HepG2 (cell line): Measurements from ENCODE around the gene MCAT. TPM values are rescaled to one million over a fixed set of nuclear protein-coding genes. Genes with fewer than 3 reads are reported as not detected.

ENCODE experiments used
- ELF3 ChIP-seq: IDR thresholded peaks from 2 replicates; pipeline ENCODE4 v1.6.1; 2016; ENCODE audit warnings: missing genetic modification reagents, missing compliant biosample characterization
- GMEB1 ChIP-seq: sonication (generic); formaldehyde crosslinking; IDR thresholded peaks from 2 replicates; pipeline ENCODE4 v1.5.1; 2020; ENCODE audit warnings: missing genetic modification reagents, mild to moderate bottlenecking, borderline replicate concordance
- GRHL1 ChIP-seq: sonication (generic); formaldehyde crosslinking; conservative IDR thresholded peaks from 2 replicates; pipeline ENCODE4 v1.8.0; 2022; ENCODE audit warnings: missing genetic modification reagents
- HDAC1 ChIP-seq: sonication (generic); formaldehyde crosslinking; IDR thresholded peaks from 2 replicates; pipeline ENCODE4 v1.5.1; 2020; ENCODE audit warnings: mild to moderate bottlenecking, missing genetic modification reagents
- KDM6A ChIP-seq: IDR thresholded peaks from 2 replicates; pipeline ENCODE4 v1.6.1; 2016; ENCODE audit warnings: low read depth
- MEIS1 ChIP-seq: sonication (generic); formaldehyde crosslinking; IDR thresholded peaks from 2 replicates; pipeline ENCODE4 v1.9.0; 2021; ENCODE audit warnings: mild to moderate bottlenecking, missing genetic modification reagents, moderate library complexity, borderline replicate concordance
- MLXIP ChIP-seq: sonication (generic); formaldehyde crosslinking; IDR thresholded peaks from 2 replicates; pipeline ENCODE4 v1.9.0; 2021; ENCODE audit warnings: missing genetic modification reagents, borderline replicate concordance
- NFYC ChIP-seq: IDR thresholded peaks from 2 replicates; pipeline ENCODE4 v1.6.1; 2016; ENCODE audit warnings: missing genetic modification reagents, missing compliant biosample characterization
- PLRG1 ChIP-seq: fragments of 450-650 bp; conservative IDR thresholded peaks from 2 replicates; pipeline ENCODE4 v1.6.1; 2016
- RORA ChIP-seq: sonication (generic); formaldehyde crosslinking; IDR thresholded peaks from 2 replicates; pipeline ENCODE4 v1.5.0; 2020; ENCODE audit warnings: mild to moderate bottlenecking, missing genetic modification reagents, moderate library complexity
- SP140L ChIP-seq: sonication (generic); formaldehyde crosslinking; IDR thresholded peaks from 2 replicates; pipeline ENCODE4 v1.4.0; 2020; ENCODE audit warnings: missing genetic modification reagents, borderline replicate concordance
- ZNF407 ChIP-seq: sonication (generic); formaldehyde crosslinking; IDR thresholded peaks from one replicate; pipeline ENCODE4 v1.5.1; 2020; ENCODE audit warnings: mild to moderate bottlenecking, missing genetic modification reagents; ENCODE audit errors: not compliant biosample characterization
- polyA plus RNA-seq, 8 experiments: library from polyadenylated mRNA; depleted of rRNA in 3 of 8; stranded (reverse) in 7 of 8; unstranded in 1 of 8; fragments of >200 nt; fragmentation: Illumina TruSeq in 4 of 8; extraction: Trizol in 4 of 8; gene quantifications; 2 replicates each; pipeline versions ENCODE4 v1.2.1 to v1.2.3, GENCODE V29; 2011 to 2016; ENCODE audit warnings: low read depth in 4 of 8, missing spikeins in 1 of 8, mixed read lengths in 1 of 8; ENCODE audit not compliant: insufficient read depth in 1 of 8
- total RNA-seq, 5 experiments: library from RNA; depleted of rRNA; stranded (reverse); fragments of >200 nt; fragmentation: Illumina TruSeq; extraction: Trizol; gene quantifications; 2 replicates each; pipeline ENCODE4 v1.2.3, GENCODE V29; 2016; ENCODE audit warnings: low read depth in 1 of 5

The MCAT gene
- total and polyA plus RNA-seq, 2 of the 13 experiments (the other 11 are each of a cell fraction or from before 2014, with no cell fraction given), result 9.3 to 16.7 TPM

GRCh38 chr22:43142880-43143562, at the start of gene MCAT (continued):
- TF ChIP-seq ZNF407 (CRISPR knock-in tag) (no peak), GMEB1 (CRISPR knock-in tag) (peak; percentile 100), HDAC1 (CRISPR knock-in tag) (peak; percentile 98), MEIS1 (CRISPR knock-in tag) (peak; percentile 27; the same call in 1 of the 2 replicates), RORA (CRISPR knock-in tag) (no peak), KDM6A (no peak), SP140L (CRISPR knock-in tag) (no peak), GRHL1 (CRISPR knock-in tag) (no peak), PLRG1 (no peak), MLXIP (CRISPR knock-in tag) (no peak), NFYC (peak; percentile 34; the same call in 1 of the 2 replicates), ELF3 (peak; percentile 47; the same call in 1 of the 2 replicates)
